DOHH2 (cell line): ENCODE results near the gene DAZAP1.

Source experiments
- EZH2phosphoT487 ChIP-seq: fragments of 200-600 bp; sonication (generic); IDR thresholded peaks from 2 replicates; pipeline ENCODE4 v1.6.1; 2017; ENCODE audit warnings: borderline replicate concordance, mild to moderate bottlenecking, antibody characterized with exemption, low read length, moderate library complexity, mixed read lengths
- TF ChIP-seq, protein P1 (sequence below): fragments of 200-600 bp; sonication (generic); IDR thresholded peaks from one replicate; pipeline ENCODE4 v1.5.1; 2014; ENCODE audit warnings: antibody characterized with exemption, mild to moderate bottlenecking, low read depth, low read length; ENCODE audit not compliant: poor library complexity, severe bottlenecking

DNA sequence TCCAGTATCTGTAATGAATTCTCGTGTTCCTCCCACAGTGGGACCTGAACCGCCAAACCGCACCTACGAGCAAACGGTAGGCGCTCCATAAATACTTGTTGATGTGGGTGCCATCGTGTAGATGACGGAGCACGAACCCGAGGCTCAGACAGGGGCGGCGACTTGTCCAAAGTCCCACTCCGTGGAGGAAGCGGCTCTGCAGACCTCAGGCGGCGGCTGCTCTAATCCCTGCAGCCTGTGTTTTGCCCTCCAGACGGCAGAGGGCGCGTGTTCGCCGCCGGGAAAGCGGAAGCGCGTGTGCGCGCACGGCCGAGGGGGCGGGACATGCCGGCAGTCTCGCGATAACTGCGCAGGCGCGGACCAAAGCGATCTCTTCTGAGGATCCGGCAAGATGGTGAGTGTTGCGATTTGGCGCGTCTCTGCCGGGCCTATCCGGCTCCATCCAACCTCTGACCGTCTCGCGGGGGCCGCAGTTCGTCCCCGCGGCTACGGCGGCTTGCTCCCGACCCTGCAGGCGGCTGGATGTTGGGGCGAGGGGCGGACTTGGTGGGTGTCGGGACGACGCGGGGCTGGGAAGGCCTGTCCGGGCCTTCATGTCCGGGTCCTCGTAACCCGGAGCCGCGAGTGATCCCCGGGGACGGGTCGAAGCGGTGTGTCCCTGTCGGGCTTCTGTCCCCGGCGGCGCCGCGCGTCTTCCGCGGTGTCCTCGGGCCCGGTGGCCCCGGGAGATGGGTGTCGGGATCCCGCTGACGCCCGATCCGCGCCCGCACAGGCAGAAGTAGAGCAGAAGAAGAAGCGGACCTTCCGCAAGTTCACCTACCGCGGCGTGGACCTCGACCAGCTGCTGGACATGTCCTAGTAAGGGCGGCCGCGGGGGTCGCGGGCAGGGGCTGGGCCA, 30.9 kb downstream of the DAZAP1 start, which contains the start of gene RPS15:
- TF ChIP-seq, protein P1, sequence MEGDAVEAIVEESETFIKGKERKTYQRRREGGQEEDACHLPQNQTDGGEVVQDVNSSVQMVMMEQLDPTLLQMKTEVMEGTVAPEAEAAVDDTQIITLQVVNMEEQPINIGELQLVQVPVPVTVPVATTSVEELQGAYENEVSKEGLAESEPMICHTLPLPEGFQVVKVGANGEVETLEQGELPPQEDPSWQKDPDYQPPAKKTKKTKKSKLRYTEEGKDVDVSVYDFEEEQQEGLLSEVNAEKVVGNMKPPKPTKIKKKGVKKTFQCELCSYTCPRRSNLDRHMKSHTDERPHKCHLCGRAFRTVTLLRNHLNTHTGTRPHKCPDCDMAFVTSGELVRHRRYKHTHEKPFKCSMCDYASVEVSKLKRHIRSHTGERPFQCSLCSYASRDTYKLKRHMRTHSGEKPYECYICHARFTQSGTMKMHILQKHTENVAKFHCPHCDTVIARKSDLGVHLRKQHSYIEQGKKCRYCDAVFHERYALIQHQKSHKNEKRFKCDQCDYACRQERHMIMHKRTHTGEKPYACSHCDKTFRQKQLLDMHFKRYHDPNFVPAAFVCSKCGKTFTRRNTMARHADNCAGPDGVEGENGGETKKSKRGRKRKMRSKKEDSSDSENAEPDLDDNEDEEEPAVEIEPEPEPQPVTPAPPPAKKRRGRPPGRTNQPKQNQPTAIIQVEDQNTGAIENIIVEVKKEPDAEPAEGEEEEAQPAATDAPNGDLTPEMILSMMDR = peak; percentile 90
- no peak for TF ChIP-seq EZH2phosphoT487
